Nephron (organoid): ENCODE data around the gene ZNF14.
"Not testable (repeated sequence)": the region's sequence is repeated elsewhere in the genome, so short reads cannot be mapped to it uniquely, and the experiment has no call there.

Experiments used
- H3K27ac Mint-ChIP-seq, 3 experiments: 2 replicates each; pipeline ENCODE4 v1.8.0; 2020; ENCODE audit warnings: mixed read lengths in 3 of 3, mild to moderate bottlenecking in 2 of 3, moderate library complexity in 1 of 3
- H3K27me3 Mint-ChIP-seq: 2 replicates; pipeline ENCODE4 v1.8.0; 2021; ENCODE audit warnings: low read depth, mild to moderate bottlenecking, moderate library complexity, mixed read lengths
- H3K36me3 Mint-ChIP-seq: 2 replicates; pipeline ENCODE4 v1.8.0; 2020; ENCODE audit warnings: low read depth, mixed read lengths
- H3K4me1 Mint-ChIP-seq: 2 replicates; pipeline ENCODE4 v1.8.0; 2020; ENCODE audit warnings: mixed read lengths
- H3K4me3 Mint-ChIP-seq, 3 experiments: 2 replicates each; pipeline ENCODE4 v1.8.0; 2020; ENCODE audit warnings: mild to moderate bottlenecking in 3 of 3, mixed read lengths in 3 of 3, moderate library complexity in 2 of 3
- H3K9me3 Mint-ChIP-seq: 2 replicates; pipeline ENCODE4 v1.8.0; 2020; ENCODE audit warnings: mixed read lengths
- CTCF ChIP-seq, 3 experiments: fragments of 200-600 bp; sonication (generic); IDR thresholded peaks; one replicate each; pipeline ENCODE4 v1.5.0; 2021; ENCODE audit warnings: antibody characterized with exemption in 3 of 3; ENCODE audit not compliant: unreplicated experiment in 3 of 3

The ZNF14 gene

GRCh38 chr19:19774354-19775033, 41.6 kb upstream of the ZNF14 start:
- Mint-ChIP-seq H3K9me3 (peaks cover 18% of the 10 kb centered on the region), H3K27me3 (no peaks in the 10 kb centered on the region), H3K36me3 (peaks cover 33% of the 10 kb centered on the region), H3K27ac (no peak overlapping the region), H3K4me3 (peak overlapping the region; percentile 62 to 100 (median 97)), H3K4me1 (peaks cover 22% of the 10 kb centered on the region)
- TF ChIP-seq CTCF (IDR thresholded peaks at IDR 0.05; ENCODE audit: unreplicated experiment in 3 of 3), result no peak

- Mint-ChIP-seq H3K36me3 (peaks cover 16% of the 10 kb centered on the region), H3K9me3 (peaks cover 18% of the 10 kb centered on the region), H3K4me3 (peak overlapping the region in 1 of 3 experiments; percentile 29)
- H3K27me3 Mint-ChIP-seq, H3K4me1 Mint-ChIP-seq, H3K27ac Mint-ChIP-seq: not testable (repeated sequence)
Observed at GRCh38 chr19:19771963-19772362, 39.1 kb upstream of the ZNF14 start.

GRCh38 chr19:19769971-19770370, 37.1 kb upstream of the ZNF14 start:
- not testable (repeated sequence) for H3K4me1 Mint-ChIP-seq, H3K4me3 Mint-ChIP-seq, H3K27me3 Mint-ChIP-seq, H3K27ac Mint-ChIP-seq, H3K36me3 Mint-ChIP-seq
- peaks cover 17% of the 10 kb centered on the region for H3K9me3 Mint-ChIP-seq

GRCh38 chr19:19758164-19758563, 25.3 kb upstream of the ZNF14 start:
- Mint-ChIP-seq H3K9me3 (peaks cover 8% of the 10 kb centered on the region), H3K4me1 (no peaks in the 10 kb centered on the region), H3K27me3 (peaks cover 3% of the 10 kb centered on the region), H3K4me3 (no peak overlapping the region), H3K27ac (no peak overlapping the region), H3K36me3 (no peaks in the 10 kb centered on the region)
- TF ChIP-seq CTCF (IDR thresholded peaks at IDR 0.05; ENCODE audit: unreplicated experiment in 3 of 3), result no peak

- Mint-ChIP-seq H3K9me3 (peaks cover 11% of the 10 kb centered on the region), H3K36me3 (no peaks in the 10 kb centered on the region), H3K4me3 (no peak overlapping the region), H3K27me3 (peaks cover 4% of the 10 kb centered on the region), H3K4me1 (no peaks in the 10 kb centered on the region), H3K27ac (no peak overlapping the region)
- no peak for TF ChIP-seq CTCF (IDR thresholded peaks at IDR 0.05; ENCODE audit: unreplicated experiment in 3 of 3)
Observed at GRCh38 chr19:19752760-19753403, 20.0 kb upstream of the ZNF14 start.

- peaks cover 11% of the 10 kb centered on the region for H3K9me3 Mint-ChIP-seq
- no peak overlapping the region for H3K27ac Mint-ChIP-seq
- no peaks in the 10 kb centered on the region for H3K36me3 Mint-ChIP-seq
- no peaks in the 10 kb centered on the region for H3K4me1 Mint-ChIP-seq
- peaks cover 4% of the 10 kb centered on the region for H3K27me3 Mint-ChIP-seq
- no peak for TF ChIP-seq CTCF (IDR thresholded peaks at IDR 0.05; ENCODE audit: unreplicated experiment in 3 of 3)
- no peak overlapping the region for H3K4me3 Mint-ChIP-seq
Observed at GRCh38 chr19:19751846-19752245, 18.9 kb upstream of the ZNF14 start.
